Measurements from ENCODE around the gene RFC5.
"Not testable (repeated sequence)": the region's sequence is repeated elsewhere in the genome, so short reads cannot be mapped to it uniquely, and the experiment has no call there.

RFC5 gene

DNA sequence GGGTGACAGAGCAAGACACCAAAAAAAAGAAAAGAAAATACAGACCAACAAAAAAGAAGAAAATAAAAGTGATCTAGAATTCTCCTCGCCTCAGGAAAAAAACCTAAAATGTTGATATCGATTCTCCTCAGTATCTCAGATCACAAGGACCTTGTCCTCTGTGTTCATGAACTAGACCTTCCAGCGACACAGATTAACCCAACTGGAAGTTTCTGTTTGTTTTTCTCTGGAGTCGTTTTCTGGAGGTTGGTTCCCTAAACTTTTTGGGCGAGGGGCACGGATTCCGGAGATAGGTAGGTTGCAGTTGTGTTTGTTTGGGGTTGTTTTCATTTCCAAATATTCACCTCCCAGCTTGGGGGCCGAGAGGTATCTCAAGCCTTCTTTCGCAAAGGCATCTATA, 559 bp upstream of the RFC5 start:
- no peak for DNase-seq (ENCODE audit: low read depth)

DNA sequence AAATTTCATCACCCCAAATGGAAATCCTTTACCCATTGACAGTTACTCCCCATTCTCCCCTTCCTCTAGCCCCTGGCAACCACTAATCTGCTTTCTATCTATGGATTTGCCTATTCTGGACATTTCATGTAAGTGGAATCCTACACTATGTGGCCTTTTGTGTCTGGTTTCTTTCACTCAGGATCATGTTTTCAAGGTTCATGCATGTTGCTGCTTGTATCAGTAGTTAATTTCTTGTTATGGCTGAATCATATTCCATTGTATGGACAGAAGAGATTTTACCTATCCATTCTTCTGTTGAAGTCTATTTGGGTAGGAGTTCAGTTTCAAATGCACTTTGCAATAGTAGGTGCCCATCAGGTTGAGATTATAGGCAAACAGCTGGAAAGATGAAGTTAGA, 1.4 kb downstream of the RFC5 start:
- DNase-seq (ENCODE audit: low read depth), result no peak

DNA sequence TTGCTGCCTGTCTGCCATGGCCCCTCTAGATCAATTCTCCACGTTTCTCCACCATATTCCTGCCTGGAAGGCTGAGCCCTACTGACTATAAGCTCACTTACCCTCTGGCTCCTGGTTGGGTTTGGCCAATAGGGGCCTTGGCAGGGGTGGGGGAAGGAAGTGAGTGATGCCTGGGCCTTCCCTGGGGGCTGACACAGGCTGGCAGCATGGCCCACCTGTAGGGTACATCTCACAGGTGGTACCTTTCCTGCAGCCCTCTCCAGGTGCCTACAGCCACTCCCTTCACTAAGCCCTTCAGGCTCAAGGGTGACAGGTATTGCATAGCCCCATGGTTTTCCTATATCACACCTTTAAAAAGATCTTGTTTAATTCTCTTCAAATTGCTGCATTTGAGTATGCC, 3.5 kb downstream of the RFC5 start:
- DNase-seq (ENCODE audit: low read depth), result no peak

DNA sequence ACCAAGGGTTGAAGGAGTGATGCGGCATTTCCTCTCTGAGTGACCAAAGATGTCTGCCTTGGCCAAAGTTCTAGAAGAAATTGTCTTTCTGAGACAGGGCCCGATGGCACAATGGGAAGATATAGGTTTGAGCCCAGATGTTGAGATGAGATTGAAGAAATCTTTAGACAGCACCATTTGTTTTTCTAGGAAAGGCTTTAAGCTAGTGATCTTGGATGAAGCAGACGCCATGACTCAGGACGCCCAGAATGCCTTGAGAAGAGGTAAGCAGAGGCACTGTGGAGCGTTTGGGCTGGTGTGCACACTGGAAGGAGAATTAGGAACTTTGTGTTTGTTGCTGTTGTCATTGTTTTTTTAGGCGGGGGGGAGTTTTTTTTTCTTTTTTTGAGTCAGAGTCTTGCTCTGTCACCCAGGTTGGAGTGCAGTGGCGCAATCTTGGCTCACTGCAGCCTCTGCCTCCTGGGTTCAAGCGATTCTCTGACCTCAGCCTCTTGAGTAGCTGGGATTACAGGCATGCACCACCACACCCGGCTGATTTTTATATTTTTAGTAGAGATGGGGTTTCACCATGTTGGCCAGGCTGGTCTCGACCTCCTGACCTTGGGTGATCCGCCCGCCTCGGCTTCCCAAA, 5.7 kb downstream of the RFC5 start:
- not testable (repeated sequence) for DNase-seq (ENCODE audit: low read depth)

DNA sequence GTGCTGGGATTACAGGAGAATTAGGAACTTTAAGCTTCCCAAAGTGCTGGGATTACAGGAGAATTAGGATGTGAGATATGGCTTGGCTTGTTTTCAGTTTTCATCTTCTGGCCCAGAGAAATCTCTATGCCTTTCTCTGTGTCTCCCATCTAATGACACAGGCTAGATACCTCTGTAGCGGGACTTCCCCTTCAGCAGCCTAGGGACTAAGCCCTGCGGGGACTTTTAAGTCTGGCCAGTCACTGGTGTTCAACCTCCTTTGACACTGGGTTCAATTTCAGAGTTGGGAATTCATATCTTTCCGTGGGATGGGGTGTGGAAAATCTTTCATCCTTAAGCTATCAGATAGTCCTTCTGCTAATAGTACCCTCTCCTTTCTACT, 6.2 kb downstream of the RFC5 start:
- no peak for DNase-seq (ENCODE audit: low read depth)

DNA sequence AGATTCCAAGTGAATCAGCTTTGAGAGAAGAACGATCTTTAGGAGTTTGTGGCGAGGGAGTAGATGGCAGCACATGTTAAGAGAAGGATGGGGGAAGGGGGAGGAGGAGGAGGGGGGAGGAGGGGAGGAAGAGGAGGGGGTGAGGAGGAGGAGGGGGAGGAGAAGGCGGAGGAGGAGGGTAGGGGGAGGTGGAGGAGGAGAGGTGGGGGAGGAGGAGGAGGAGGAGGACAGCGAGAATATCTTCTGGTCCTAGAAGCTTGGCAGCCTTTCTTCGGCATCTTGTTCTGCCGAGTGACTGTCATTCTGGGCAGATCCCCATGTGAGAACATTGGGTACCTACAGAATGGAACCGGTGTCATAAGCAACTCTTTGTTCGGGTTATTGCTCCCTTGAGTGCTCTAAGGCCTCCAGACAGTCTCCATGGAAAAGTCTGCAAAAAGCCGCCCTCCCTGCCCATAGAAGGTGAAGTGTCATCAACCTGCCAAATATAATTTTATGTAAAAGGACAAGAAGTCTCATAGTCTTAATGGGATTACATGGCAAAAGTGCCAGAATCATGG, 6.9 kb downstream of the RFC5 start:
- no peak for DNase-seq (ENCODE audit: low read depth)

DNA sequence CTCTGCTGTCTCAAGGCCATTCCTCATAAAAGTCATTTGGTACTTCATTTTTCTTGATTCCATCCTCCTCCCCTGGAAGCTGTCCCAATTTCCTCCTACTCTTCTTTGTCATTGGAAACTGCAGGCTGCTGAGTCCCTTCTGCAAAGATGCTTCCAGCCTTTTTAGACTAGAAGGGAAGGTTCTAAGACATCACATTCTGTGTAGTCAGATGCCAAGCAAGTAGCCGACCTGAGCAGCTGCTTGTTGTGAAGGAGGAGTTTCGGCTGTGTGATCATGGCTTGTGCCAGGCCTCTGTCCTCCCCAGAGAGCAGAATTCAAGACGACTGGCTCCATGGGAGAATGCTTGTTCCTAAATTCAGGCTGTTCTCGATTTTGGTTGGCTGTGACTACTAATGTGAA, 8.7 kb downstream of the RFC5 start:
- no peak for DNase-seq (ENCODE audit: low read depth)

DNA sequence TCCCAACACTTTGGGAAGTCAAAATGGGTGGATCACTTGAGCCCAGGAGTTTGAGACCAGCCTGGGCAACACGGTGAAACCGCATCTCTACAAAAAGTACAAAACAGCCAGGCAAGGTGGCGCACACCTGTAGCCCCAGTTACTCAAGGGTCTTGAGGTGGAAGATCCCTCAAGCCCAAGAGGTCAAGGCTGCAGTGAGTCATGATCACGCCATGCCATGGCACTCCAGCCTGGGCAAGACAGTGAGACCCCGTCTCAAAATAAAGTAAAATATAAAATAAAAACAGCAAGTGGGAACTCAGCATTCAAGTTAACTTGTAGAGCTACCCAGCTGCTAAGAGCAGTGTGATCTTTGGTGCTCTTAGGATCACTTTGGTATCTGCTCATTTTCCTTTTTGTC, 12.7 kb downstream of the RFC5 start:
- no peak for DNase-seq (ENCODE audit: low read depth)

DNA sequence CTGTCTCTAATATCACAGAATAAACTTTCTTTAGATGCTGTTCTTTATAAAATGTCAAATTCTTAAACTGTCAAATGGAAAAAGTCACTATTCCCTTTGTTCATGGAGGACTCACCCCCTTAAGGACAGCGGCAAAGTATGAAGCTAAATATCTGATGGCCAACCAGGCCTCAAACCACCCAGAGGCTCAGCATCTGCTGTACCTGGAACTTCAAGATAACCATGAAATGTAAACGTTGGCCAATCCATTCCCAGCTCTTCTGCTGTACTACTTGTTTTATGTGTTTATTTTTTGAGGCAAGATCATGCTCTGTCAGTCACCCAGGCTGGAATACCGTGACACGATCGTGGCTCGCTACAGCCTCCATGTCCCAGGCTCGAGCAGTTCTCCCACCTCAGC, 15.7 kb downstream of the RFC5 start:
- DNase-seq (ENCODE audit: low read depth), result no peak

DNA sequence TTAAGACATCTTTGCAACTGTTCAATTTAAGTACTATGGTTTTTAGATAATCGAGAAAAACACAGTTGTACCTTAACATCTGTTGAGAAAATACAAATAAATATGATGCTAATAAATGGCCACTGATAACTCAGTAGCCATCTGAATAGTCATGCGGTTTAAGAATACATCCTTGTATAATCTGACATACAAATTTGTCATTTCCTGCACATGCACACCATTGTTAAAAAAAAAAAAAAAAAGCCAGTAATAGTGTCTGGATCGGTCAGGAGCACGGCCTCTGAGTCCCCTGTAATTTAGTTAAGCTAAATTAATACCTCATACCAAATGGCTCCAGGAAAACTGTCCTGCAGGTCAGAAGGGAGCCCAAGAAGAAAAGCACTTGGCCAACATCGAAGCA, 16.8 kb downstream of the RFC5 start:
- DNase-seq (ENCODE audit: low read depth), result no peak

DNA sequence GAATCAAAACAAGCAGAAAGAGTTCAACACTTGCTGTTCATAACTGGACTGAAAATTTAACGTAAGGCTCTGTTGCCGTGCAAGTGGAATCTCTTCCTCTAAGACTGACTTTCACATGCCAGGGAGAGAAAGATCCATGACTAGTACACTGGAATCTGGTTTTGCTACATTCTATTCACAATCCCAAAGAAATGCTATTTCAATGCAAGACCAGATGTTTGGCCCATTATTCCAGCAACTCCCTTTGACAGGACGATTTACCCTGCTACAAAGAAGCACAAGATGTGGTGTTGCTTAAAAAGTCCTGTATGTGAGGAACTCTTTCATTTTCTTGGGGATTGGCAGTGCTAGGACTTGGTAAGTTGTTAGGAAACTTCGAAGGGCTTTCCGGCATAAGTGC, 17.4 kb downstream of the RFC5 start:
- DNase-seq (ENCODE audit: low read depth), result no peak

DNA sequence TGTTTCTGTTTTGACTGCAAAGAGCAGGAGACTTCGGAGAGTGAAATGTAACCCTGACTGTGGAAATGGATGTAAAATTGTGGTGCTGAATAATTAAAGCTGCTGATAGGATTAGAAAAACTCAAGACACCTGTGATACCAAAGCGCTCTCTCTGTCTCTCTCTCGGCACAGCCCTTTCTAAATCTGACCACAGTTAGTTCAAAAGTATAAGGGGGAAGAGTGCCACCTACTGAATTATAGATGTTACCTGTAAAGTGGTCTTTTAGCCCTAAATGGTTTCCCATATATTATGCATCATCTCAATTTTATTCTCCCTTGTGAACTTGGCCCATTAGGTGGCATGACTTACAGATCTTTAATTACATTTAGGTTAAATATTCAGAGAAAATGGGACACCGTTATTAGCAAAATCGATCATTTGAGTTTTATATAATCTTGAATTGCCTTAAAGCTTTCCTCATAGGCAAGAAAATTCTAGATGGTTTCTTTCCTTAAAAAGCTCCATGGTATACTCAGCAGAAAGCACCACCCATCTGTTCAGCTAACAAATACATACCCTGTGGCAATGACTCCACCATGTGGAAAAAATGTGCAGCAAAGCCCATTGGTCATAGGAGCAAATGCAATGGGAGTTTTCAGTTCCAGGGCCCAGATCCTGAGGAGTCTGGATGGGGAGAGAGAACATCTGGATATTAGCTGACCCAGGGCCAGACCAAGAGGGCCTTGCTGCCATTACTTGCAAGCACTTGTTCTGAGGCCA, 18.1 kb downstream of the RFC5 start:
- no peak for DNase-seq (ENCODE audit: low read depth)

DNA sequence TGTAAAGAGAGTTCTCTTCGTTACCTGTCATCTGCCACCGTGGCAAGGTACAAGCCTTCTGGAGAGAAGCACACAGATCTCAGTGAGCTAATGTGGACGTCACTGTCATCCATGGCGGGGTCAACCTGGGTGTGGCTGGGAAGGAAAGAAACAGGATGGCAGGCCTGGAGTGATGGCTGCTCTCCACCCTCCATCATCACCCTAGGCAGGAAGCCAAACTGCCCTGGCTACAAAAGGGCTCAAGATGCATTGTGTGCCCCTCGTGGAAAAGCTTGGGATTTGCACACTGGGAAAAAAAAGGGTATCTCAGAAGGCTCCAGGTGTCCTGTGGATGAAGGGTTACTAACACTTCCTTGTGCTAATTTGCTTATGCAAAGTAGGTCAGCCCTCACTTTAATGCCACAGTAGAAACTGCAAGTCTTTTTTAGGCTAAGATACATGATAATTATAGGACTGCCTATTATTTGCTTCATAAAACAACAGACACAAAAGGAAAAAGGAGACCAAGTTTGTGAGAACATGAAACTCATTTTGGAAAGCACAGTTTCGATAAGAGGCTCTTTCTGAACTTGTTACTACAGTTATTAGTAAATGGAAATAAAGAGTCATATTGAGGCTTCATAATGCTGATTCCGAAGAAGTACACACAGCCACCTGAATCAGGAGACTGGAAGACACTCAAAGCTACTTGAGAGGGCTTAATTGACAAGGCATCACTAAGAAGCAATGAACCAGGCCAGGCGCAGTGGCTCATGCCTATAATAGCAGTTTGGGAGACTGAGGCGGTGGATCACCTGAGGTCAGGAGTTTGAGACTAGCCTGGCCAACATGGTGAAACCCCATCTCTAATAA, 18.9 kb downstream of the RFC5 start:
- no peak for DNase-seq (ENCODE audit: low read depth)

DNA sequence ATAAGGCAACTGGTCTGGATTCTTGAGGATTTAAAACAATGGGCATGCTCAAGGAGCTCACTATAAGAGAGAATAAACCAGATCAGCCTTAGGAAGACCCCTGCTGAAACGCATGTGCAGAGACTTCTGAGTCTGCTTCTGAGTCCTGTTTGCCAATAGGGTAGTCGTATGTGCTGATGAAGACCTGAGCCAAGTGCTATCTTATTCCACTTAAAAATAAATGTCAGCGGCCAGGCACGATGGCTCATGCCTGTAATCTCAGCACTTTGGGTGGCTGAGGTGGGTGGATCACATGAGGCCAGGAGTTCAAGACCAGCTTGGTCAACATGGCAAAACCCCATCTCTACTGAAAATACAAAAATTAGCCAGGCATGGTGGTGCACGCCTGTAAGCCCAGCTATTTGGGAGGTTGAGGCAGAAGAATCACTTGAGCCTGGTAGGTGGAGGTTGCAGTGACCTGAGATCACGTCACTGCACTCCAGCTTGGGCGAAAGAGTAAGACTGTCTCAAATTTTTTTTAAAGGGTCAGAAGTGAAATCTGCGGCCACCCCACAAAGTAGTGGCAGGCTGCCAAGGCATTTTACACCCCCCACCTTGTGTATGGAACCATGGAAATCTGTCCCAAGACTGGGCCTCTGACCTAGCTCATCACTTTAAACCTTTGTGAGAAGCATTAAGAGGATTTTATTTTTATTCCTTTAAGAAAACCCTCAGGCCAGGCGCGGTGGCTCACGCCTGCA, 20.3 kb downstream of the RFC5 start:
- DNase-seq (ENCODE audit: low read depth), result no peak

DNA sequence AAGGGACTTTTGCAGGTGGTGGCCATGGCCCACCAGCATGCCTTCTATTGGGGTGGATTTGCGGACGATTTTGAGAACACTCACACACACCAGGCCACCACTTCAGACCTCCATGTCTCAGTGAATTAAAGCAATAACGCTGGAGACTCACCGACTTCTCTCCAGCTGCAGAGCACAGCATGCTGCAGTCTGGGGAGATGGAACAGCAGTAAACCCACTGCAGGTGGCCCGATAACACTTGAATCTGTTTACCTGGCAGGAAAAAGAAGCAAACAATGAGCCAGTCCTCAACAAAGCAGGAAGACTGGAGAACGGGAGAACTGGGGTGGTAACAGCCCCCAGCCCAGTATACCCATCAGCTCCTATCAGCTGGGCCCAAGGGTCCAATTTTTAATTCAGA, 21.6 kb downstream of the RFC5 start:
- no peak for DNase-seq (ENCODE audit: low read depth)

DNA sequence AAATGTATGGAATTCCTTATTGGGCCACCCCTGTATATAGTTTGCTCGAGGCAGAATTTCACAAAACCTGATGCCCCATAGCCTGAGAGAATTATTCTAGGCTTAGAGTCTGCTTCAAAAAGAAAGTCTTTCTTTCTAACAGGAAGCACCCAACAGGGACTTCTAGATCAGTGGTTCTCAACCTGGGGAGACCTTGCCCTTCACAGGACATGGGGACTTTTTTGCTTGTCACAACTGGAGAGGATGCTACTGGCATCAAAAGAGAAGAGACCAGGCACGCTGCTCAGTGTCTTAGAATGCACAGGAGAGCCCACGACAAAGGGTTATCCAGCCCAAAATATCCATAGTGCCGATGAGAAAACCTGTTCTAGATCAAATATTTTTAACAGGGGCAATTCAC, 25.6 kb downstream of the RFC5 start:
- DNase-seq (ENCODE audit: low read depth), result no peak

DNA sequence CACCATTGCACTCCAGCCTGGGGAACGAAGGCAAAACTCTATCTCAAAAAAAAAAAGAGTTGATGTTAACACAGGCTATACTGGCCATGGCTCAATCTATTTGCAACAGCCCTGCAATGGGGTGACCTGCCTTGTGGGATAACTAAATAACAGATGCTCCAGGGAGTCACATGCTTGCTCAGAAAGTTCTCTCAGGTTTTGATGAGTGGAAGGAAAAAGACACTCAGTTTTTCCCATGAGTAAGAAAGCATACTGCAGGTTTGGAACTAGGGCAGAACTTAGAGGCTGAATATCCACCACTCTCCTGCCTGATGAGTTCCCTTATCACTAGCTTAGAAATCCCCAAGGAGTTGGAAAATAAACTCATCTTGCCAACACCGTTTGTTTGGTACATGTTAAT, 27.6 kb downstream of the RFC5 start:
- DNase-seq (ENCODE audit: low read depth), result no peak

DNA sequence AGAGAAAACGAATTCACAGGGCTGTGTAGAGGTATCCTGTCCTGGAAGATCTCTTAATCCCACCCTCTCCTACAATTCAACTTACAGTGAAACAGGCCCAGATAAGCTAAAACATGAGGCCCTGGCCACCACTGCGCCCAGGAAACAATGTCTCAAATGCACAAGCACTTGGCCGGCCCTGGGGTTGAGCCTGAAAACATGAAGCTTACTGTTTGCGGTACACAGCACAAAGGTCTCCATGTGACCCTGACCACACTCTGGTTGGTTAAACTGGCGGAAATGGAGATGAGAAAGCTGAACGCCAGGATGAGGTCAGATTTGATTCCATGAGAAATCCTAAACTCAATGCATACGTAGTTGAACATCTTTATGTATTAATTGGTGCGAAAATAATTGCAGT, 28.1 kb downstream of the RFC5 start:
- DNase-seq (ENCODE audit: low read depth), result no peak

DNA sequence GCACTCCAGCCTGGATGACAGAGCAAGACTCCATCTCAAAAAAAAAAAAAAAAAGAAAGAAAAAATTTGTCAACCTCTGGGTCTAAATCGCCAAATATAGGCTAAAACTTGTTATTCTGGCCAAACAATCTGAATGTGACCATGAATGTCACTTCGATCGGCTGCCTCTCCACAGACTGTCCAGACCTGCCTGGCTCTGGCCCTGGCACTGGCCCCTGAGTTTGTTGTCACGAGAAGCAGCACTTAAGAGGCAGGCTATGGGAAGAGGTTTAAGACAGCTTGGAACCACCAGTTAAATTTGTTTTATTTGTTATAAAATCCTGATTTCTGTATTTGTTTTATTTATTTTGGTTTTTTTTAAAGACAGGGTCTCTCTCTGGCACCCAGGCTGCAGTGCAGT, 29.9 kb downstream of the RFC5 start:
- DNase-seq (ENCODE audit: low read depth), result no peak

DNA sequence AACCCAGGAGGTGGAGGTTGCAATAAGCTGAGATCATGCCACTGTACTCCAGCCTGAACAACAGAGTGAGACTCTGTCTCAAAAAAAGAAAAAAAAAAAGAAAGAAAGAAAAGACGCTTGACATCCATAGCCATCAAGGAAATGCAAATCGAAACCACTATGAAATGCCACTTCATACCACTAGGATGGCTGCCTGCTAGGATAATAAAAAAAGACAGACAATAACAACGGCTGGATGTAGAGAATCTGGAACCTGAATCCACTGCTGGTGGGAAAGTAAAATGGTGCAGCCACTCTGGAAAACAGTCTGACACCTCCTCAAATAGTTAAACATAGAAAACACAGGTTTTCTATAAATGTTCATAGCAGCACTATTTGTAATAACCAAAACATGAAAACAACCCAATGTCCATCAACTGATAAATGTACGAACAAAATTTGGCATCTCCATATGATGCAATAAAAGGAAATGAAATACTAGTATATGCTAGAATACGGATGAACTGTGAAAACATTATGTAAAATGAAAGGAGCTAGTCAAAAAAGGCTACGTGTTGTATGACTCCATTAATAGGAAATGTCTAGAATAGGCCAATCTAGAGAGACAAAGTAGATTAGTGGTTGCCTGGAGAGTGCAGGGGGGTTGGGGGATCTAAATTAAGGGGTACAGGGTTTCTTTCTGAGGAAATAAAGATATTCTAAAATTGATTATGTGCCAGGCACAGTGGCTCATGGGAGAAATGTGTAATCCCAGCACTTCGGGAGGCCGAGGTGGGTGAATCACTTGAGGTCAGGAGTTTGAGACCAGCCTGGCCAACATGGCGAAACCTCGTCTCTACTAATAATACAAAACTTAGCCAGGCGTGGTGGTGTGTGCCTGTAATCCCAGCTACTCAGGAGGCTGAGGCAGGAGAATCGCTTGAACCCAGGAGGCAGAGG, 34.7 kb downstream of the RFC5 start:
- DNase-seq (ENCODE audit: low read depth), result no peak

Measured in HS-27A (cell line).